ENCODE data around the gene SNRPN. TPM values are rescaled to one million over a fixed set of nuclear protein-coding genes. Genes with fewer than 3 reads are reported as not detected.

The SNRPN gene
- total and polyA plus RNA-seq, 7 donors, result 28.4 to 134 (median 84.5) TPM

DNA sequence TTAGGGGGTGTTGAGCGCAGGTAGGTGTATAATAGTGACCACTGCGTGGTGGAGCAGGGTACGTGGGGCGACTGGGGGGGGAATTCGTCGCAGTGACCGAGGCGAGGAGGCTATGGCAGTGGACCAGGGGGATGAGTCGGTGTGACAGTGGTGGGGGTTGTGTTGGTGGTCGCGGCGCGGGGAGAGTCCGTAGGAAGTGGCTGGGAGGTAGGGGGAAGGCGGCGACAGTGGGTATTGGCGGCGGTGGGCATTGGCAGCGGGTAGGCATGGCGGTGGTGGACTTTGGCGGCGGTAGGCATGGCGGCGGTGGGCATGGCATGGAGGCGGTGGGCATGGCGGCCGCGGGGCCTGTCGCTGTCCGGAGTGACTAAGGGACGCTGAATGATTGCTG, 739 bp downstream of the SNRPN start:
- intact Hi-C loops (cut with DNase I), result loop anchor here (5.0 kb wide), 1 partner anchor 482 kb away; the partner anchor contains the start of gene UBE3A
- TF ChIP-seq, protein P1, sequence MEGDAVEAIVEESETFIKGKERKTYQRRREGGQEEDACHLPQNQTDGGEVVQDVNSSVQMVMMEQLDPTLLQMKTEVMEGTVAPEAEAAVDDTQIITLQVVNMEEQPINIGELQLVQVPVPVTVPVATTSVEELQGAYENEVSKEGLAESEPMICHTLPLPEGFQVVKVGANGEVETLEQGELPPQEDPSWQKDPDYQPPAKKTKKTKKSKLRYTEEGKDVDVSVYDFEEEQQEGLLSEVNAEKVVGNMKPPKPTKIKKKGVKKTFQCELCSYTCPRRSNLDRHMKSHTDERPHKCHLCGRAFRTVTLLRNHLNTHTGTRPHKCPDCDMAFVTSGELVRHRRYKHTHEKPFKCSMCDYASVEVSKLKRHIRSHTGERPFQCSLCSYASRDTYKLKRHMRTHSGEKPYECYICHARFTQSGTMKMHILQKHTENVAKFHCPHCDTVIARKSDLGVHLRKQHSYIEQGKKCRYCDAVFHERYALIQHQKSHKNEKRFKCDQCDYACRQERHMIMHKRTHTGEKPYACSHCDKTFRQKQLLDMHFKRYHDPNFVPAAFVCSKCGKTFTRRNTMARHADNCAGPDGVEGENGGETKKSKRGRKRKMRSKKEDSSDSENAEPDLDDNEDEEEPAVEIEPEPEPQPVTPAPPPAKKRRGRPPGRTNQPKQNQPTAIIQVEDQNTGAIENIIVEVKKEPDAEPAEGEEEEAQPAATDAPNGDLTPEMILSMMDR (IDR thresholded peaks at IDR 0.05), result no peak
- TF ChIP-seq EP300 (IDR thresholded peaks at IDR 0.05), result no peak
- no peak for TF ChIP-seq POLR2A (IDR thresholded peaks at IDR 0.05)
- TF ChIP-seq POLR2AphosphoS5 (IDR thresholded peaks at IDR 0.05), result no peak
- WGBS, 2 donors, result 36 to 38% methylated on average over 31 of the region's 31 CpGs
- DNase-seq, result peak; percentile 65
- Histone ChIP-seq H3K36me3 (no peaks in the 10 kb centered on the region), H3K27me3 (no peaks in the 10 kb centered on the region), H3K27ac (peak overlapping the region; percentile 90 to 94 (median 91)), H3K9me3 (peaks cover 0 to 3% (median 0%) of the 10 kb centered on the region in 4 donors), H3K4me1 (peaks cover 0 to 5% (median 0%) of the 10 kb centered on the region in 4 donors), H3K4me3 (peak overlapping the region; percentile 55 to 74 (median 69))

DNA sequence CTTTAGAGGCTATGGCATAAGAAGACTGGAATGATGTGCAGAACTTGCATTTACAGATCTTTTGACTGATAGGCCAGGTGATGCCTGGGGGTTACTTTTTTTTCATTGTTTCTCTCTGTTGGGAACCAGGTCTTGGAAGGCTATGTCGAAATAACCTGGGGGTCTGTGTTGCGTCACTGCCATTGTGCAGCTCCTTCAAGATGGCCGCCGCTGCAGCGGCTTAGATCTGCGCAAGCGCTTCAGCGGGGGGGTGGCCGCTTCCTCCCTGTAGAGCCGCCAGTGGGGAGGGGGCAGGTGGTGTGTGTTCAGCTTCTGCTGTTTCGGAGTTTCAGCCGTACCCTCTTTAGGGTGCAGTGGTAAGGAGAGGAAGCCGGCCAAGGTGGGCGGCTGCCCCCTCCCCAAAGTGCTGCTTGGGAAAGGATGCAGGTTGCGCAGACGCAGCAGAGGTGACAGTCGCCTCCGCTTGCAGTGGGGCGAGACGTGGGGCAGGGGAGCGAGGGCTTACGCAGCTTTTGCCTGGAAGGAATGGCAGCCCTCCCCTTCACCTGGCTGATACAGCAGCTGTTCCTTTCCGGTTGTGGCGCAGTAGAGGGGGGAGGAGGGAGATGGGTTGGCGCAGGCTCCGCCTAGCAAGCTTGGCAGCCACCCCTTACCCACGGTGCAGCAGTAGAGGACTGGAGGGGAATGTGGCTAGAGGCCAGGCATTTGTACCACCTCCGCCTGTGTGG, 1.5 kb downstream of the SNRPN start:
- H3K9me3 ChIP-seq, result peaks cover 0 to 3% (median 0%) of the 10 kb centered on the region in 4 donors
- peak overlapping the region; percentile 55 to 74 (median 69) for H3K4me3 ChIP-seq
- TF ChIP-seq, protein P1 (IDR thresholded peaks at IDR 0.05), result no peak
- TF ChIP-seq EP300 (IDR thresholded peaks at IDR 0.05) (no peak), POLR2A (IDR thresholded peaks at IDR 0.05) (no peak), POLR2AphosphoS5 (IDR thresholded peaks at IDR 0.05) (peak; percentile 27 to 63 (median 49))
- 47 to 54% methylated on average over 28 of the region's 28 CpGs for WGBS, 2 donors
- peak; percentile 90 for DNase-seq
- H3K4me1 ChIP-seq, result peaks cover 0 to 5% (median 0%) of the 10 kb centered on the region in 4 donors
- H3K27me3 ChIP-seq, result no peaks in the 10 kb centered on the region
- intact Hi-C loops (cut with DNase I), result loop anchor here (5.0 kb wide), 1 partner anchor 481 kb away; the partner anchor contains the start of gene UBE3A
- H3K36me3 ChIP-seq, result no peaks in the 10 kb centered on the region
- peak overlapping the region; percentile 90 to 94 (median 91) for H3K27ac ChIP-seq

DNA sequence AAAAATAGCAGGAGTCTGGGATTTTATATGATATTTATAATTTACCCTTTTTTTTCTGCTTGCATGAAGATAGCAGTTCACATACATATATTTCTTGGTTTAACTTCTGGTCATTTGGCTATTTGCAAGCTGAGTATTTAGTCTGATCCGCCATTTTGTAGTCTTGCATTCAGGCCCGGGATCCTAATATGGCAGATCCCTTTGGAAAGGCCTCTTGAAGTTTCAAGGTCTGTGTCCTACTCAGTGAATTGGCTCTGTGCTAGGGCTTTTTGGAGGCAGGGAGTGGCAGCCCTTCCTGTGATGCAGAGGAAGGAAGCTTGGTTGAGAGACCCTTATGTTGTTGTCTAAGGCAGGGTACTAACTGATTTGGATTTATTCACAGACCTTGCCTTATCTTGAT, 2.9 kb downstream of the SNRPN start:
- Histone ChIP-seq H3K36me3 (peaks cover 0 to 7% (median 0%) of the 10 kb centered on the region in 4 donors), H3K9me3 (peaks cover 0 to 3% (median 0%) of the 10 kb centered on the region in 4 donors), H3K27me3 (no peaks in the 10 kb centered on the region), H3K4me1 (peaks cover 0 to 5% (median 0%) of the 10 kb centered on the region in 4 donors), H3K27ac (peak overlapping the region in 1 of 4 donors; percentile 11), H3K4me3 (no peak overlapping the region)
- TF ChIP-seq EP300 (IDR thresholded peaks at IDR 0.05), result no peak
- no peak for TF ChIP-seq POLR2A (IDR thresholded peaks at IDR 0.05)
- TF ChIP-seq POLR2AphosphoS5 (IDR thresholded peaks at IDR 0.05), result no peak
- TF ChIP-seq, protein P1 (IDR thresholded peaks at IDR 0.05), result no peak
- 80 to 91% methylated on average over 2 of the region's 2 CpGs for WGBS, 2 donors
- DNase-seq, result no peak
- intact Hi-C loops (cut with DNase I), result loop anchor here (5.0 kb wide), 1 partner anchor 480 kb away; the partner anchor contains the start of gene UBE3A

DNA sequence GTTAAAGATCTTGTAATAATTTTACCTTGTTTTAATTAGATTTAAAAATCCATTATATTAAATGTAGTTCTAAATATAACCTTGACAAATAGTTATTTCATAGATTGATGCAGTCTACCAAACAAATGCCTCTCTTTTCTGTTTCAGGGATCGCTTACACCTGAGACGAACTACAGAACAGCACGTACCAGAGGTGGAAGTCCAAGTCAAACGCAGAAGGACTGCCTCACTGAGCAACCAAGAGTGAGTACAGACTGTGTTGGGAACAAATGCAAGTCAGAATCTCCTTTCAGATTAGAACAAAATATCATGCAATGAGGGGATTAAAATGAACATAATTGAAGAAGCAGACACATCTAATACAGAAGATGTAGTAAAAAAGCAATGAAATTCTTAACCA, 7.2 kb downstream of the SNRPN start:
- peaks cover 0 to 3% (median 0%) of the 10 kb centered on the region in 4 donors for H3K4me1 ChIP-seq
- no peak overlapping the region for H3K27ac ChIP-seq
- TF ChIP-seq, protein P1 (IDR thresholded peaks at IDR 0.05), result no peak
- TF ChIP-seq POLR2AphosphoS5 (IDR thresholded peaks at IDR 0.05) (no peak), EP300 (IDR thresholded peaks at IDR 0.05) (no peak), POLR2A (IDR thresholded peaks at IDR 0.05) (no peak)
- WGBS, 2 donors, result 93 to 94% methylated on average over 4 of the region's 4 CpGs
- H3K4me3 ChIP-seq, result no peak overlapping the region
- DNase-seq, result no peak
- intact Hi-C loops (cut with DNase I), result no loop called here
- H3K27me3 ChIP-seq, result no peaks in the 10 kb centered on the region
- H3K9me3 ChIP-seq, result peaks cover 0 to 4% (median 0%) of the 10 kb centered on the region in 4 donors
- peaks cover 0 to 47% (median 12%) of the 10 kb centered on the region in 4 donors for H3K36me3 ChIP-seq

All from sigmoid colon (tissue), 7 donors.